Muscle layer of duodenum (tissue), 2 donors: ENCODE data around the gene RRAS2.
"Not testable (repeated sequence)": the region's sequence is repeated elsewhere in the genome, so short reads cannot be mapped to it uniquely, and the experiment has no call there.

Experiments
- H3K27ac ChIP-seq: one replicate; pipeline ENCODE4 v1.7.0; 2013; ENCODE audit warnings: mild to moderate bottlenecking, low read length
- H3K27me3 ChIP-seq: one replicate; pipeline ENCODE4 v1.7.0; 2013; ENCODE audit warnings: low read depth, mild to moderate bottlenecking, control low read depth, low read length
- H3K36me3 ChIP-seq, 2 donors: one replicate each; pipeline ENCODE4 v1.7.0; 2013; ENCODE audit warnings: low read length in 2 of 2, control low read depth in 1 of 2, mild to moderate bottlenecking in 1 of 2; ENCODE audit not compliant: insufficient read depth in 2 of 2, control insufficient read depth in 1 of 2
- H3K4me1 ChIP-seq, 2 donors: one replicate each; pipeline ENCODE4 v1.7.0; 2013; ENCODE audit warnings: low read length in 2 of 2, mild to moderate bottlenecking in 2 of 2, control low read depth in 1 of 2, moderate library complexity in 1 of 2; ENCODE audit not compliant: insufficient read depth in 2 of 2, control insufficient read depth in 1 of 2
- H3K4me3 ChIP-seq, 2 donors: one replicate each; pipeline ENCODE4 v1.7.0; 2013; ENCODE audit warnings: low read length in 2 of 2, low read depth in 1 of 2, mild to moderate bottlenecking in 1 of 2
- H3K9me3 ChIP-seq, 2 donors: one replicate each; pipeline ENCODE4 v1.7.0; 2013; ENCODE audit warnings: low read length in 2 of 2, control low read depth in 1 of 2, mild to moderate bottlenecking in 1 of 2; ENCODE audit not compliant: control insufficient read depth in 1 of 2
- donor health status: healthy.

Gene RRAS2

DNA sequence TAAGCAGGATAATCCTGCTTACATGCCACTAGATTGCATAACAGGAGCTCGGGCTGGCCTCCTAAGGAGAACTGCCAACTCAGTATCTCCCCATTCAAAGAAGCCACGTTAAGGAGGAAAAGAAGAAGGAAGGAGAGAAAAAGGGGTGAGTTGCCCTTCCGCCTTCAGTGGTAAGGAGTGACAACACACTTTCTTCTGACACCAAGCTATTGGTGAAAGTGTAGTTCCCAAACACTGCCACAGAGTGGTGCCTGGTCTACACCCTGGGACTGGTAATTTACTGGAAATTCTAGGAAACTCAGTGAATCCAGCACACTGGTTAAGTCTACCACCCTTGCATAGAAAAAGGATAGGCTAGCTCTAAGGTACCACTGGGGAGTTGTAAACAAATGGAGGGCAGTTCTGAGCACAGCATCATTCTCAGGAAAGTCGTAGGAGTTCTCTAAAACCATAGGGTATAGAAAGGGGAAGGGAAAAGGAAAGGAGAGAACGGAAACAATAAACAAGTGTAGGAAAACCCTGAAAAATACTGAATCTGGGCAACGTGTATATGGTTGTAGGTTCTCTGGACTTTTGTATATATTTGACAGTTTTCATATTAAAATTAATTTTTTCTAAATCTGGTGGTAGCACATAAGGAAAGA is 58.2 kb downstream of the RRAS2 start:
- no peaks in the 10 kb centered on the region for H3K27me3 ChIP-seq
- H3K36me3 ChIP-seq = no peaks in the 10 kb centered on the region
- no peak overlapping the region for H3K27ac ChIP-seq
- no peaks in the 10 kb centered on the region for H3K4me1 ChIP-seq
- H3K9me3 ChIP-seq = no peaks in the 10 kb centered on the region
- H3K4me3 ChIP-seq = no peak overlapping the region

DNA sequence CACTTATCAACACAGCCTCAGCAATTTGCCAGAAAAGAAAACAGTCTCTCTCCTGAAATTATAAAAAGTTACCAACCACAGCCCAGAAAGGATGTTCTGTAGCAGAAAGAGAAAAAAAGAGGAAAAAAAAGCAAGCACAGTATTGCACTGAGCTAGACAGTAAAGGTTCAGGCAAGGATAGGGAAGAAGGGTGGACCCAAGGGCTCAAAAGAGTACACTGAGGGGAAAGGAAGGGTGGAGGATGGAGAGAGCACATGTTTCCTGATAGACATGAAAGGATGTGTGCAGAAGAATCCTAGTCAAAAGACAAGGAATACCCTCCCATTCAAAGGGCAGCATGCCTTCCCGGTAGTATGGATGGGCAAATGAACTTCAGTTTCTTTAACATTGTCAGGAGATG is 59.1 kb downstream of the RRAS2 start:
- Histone ChIP-seq H3K27me3 (no peaks in the 10 kb centered on the region), H3K4me1 (no peaks in the 10 kb centered on the region), H3K27ac (no peak overlapping the region), H3K36me3 (no peaks in the 10 kb centered on the region), H3K9me3 (no peaks in the 10 kb centered on the region), H3K4me3 (no peak overlapping the region)

DNA sequence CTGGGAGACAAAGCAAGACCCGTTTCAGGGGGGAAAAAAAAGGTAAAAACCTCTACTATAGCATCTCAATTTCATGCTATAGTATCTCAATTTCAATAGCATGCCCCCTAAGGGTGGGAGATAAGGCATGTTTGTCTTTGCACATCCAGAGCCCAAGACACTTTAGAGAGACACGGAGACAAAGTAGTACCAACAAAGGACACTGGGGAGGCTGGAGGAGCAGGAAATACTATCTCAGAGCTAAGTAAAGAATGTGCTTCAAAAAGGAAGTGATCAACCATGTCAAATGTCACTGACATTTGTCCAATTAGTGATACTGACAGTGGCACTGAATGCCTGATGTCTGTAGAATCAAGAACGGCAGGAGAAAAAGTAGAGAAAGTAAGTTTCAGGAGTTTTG is 68.6 kb downstream of the RRAS2 start:
- Histone ChIP-seq H3K9me3 (no peaks in the 10 kb centered on the region), H3K27ac (no peak overlapping the region), H3K27me3 (no peaks in the 10 kb centered on the region), H3K36me3 (peaks cover 7 to 13% of the 10 kb centered on the region in 2 donors), H3K4me3 (no peak overlapping the region), H3K4me1 (no peaks in the 10 kb centered on the region)

GRCh38 chr11:14288189-14288935 is 70.6 kb downstream of the RRAS2 start:
- Histone ChIP-seq H3K27me3 (no peaks in the 10 kb centered on the region), H3K4me3 (no peak overlapping the region), H3K9me3 (no peaks in the 10 kb centered on the region), H3K27ac (peak overlapping the region; percentile 53), H3K36me3 (peaks cover 7 to 13% of the 10 kb centered on the region in 2 donors), H3K4me1 (no peaks in the 10 kb centered on the region)

GRCh38 chr11:14278869-14279268 is 80.1 kb downstream of the RRAS2 start:
- not testable (repeated sequence) for H3K9me3 ChIP-seq, H3K27ac ChIP-seq, H3K4me3 ChIP-seq, H3K36me3 ChIP-seq, H3K4me1 ChIP-seq, H3K27me3 ChIP-seq

GRCh38 chr11:14275076-14275475 is 83.9 kb downstream of the RRAS2 start:
- Histone ChIP-seq H3K4me3 (no peak overlapping the region), H3K4me1 (peaks cover 0 to 11% of the 10 kb centered on the region in 2 donors), H3K36me3 (no peaks in the 10 kb centered on the region), H3K27me3 (no peaks in the 10 kb centered on the region), H3K9me3 (no peaks in the 10 kb centered on the region), H3K27ac (no peak overlapping the region)

GRCh38 chr11:14273895-14274294 is 85.1 kb downstream of the RRAS2 start:
- Histone ChIP-seq H3K4me1 (peaks cover 0 to 11% of the 10 kb centered on the region in 2 donors), H3K36me3 (no peaks in the 10 kb centered on the region), H3K27ac (no peak overlapping the region), H3K9me3 (no peaks in the 10 kb centered on the region), H3K4me3 (no peak overlapping the region), H3K27me3 (no peaks in the 10 kb centered on the region)

DNA sequence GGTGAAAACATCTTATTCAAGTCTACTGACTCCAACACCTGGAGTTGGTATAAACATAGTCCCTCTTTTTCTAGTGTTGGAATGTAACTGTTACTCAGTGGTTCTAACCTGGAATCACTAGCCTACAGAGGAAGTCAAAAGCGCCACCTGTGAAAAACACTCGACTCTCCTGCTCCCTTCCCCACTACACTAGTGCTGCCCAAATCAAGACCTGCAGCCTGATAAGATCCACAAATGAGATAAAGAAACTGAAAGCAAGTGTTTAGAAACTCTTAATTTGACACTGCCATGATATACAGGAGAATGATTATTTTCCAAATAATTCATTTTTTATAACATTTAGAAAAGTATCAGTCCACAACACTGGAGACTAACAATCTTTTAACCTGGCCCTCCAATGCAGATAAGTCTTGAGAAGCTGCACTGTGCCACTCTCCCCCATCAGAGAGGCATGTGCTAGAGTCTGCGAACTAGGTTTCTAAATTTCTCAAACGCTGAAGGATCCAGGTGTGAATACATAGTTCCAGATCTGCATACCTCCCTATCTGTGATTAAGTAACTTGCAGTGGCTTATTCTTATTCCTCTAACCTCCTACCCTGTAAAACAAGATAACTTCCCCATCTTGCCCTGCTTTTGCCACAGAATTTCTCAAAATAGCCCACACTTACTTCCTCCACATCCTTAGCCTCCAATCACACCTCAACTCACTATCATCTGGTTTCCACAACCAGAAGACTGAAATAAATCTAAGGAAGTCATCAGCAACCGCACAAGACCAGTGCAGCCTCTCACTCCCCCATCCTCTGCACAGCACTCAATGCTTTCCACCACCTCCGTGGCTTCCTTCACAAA is 88.1 kb downstream of the RRAS2 start:
- Histone ChIP-seq H3K4me1 (peaks cover 0 to 11% of the 10 kb centered on the region in 2 donors), H3K9me3 (no peaks in the 10 kb centered on the region), H3K36me3 (peaks cover 2 to 16% of the 10 kb centered on the region in 2 donors), H3K27me3 (no peaks in the 10 kb centered on the region), H3K27ac (no peak overlapping the region), H3K4me3 (no peak overlapping the region)

DNA sequence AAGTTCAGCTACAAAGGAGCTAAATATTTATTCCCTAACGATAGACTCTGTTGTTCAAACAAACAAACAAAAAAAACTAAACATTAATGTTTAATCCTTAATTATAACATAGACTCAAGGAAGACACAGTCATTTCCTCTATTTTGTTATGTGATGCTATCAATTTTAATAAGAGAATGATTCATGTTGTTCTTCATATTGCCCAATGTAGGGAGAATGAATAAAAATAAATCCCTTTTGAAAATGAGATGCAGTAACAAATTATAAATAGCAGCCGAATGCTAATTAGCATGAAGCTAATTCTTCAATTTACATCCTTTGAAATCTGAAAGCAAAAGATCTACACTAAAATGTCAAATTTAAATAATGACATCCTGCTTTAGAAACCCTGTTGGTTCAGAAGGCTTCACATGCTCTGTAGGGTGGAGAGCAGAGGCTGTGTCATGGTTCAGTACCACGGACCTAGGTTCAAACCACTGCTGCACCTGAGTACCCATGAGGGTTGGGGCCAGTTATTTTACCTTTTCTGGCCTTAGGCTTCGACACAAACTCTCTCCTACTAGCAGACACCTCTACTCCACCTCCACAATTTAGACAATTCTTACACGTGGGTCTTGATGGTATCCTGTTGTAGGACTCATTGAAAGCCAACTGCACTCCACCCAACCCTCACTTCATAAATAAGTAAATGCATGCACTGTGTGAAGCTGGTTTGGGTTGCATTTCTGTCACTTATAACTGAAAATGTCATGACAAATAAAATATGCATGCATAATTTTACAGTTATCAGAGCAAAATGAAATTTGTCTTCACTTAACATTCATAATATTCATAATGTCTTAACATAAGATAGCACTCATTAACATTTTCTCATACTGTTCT is 89.0 kb downstream of the RRAS2 start:
- Histone ChIP-seq H3K27me3 (no peaks in the 10 kb centered on the region), H3K36me3 (peaks cover 11 to 26% of the 10 kb centered on the region in 2 donors), H3K4me3 (no peak overlapping the region), H3K9me3 (no peaks in the 10 kb centered on the region), H3K4me1 (peaks cover 0 to 11% of the 10 kb centered on the region in 2 donors), H3K27ac (no peak overlapping the region)

GRCh38 chr11:14267861-14268635 is 90.9 kb downstream of the RRAS2 start:
- no peaks in the 10 kb centered on the region for H3K27me3 ChIP-seq
- H3K4me1 ChIP-seq = peaks cover 0 to 11% of the 10 kb centered on the region in 2 donors
- no peak overlapping the region for H3K4me3 ChIP-seq
- H3K36me3 ChIP-seq = peaks cover 14 to 41% of the 10 kb centered on the region in 2 donors
- H3K27ac ChIP-seq = no peak overlapping the region
- H3K9me3 ChIP-seq = no peaks in the 10 kb centered on the region
